ENCODE data around the gene SASH1. TPM values are rescaled to one million over a fixed set of nuclear protein-coding genes. Genes with fewer than 3 reads are reported as not detected.

SASH1 gene
- total and polyA plus RNA-seq, 9 of the 15 experiments (the other 6 are each of a cell fraction or from before 2014, with no cell fraction given), result 0.35 to 3.5 (median 1.6) TPM

DNA sequence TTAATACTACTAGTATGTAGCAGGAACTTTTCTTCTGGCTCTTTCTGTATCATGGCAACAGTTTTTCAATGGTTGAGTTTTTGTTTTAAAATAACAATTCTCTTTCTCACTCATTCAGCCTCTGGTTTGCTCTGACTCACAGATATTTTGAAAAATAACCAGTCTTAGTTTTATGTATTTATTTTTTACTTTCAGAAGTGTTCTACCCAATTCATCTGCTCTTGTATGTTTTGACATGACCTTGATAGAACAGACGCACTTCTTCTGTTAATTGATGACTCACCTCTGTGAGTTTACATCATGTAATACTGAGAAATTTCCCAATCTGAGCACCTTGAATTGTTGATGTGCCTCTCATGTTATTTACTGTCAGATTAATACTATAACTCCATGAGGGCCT is 178.9 kb downstream of the SASH1 start:
- Histone ChIP-seq H2AFZ (ENCODE audit: low read depth, low read length) (no peak overlapping the region), H3K9me1 (ENCODE audit: control insufficient read depth, insufficient read depth, low read length) (no peaks in the 10 kb centered on the region), H3K27ac (ENCODE audit: extremely low read depth, low read depth, low read length) (no peak overlapping the region), H3K36me3 (ENCODE audit: control insufficient read depth, insufficient read depth, low read length) (no peaks in the 10 kb centered on the region), H3K9ac (ENCODE audit: insufficient read depth in 1 of 2, low read depth in 2 of 2, low read length in 2 of 2) (no peak overlapping the region), H4K20me1 (replicated peaks; ENCODE audit: control insufficient read depth, insufficient read depth, low read length) (peaks cover 4% of the 10 kb centered on the region; the same call in 1 of the 2 replicates), H3K4me3 (no peak overlapping the region), H3K4me2 (ENCODE audit: insufficient read depth, low read length) (no peak overlapping the region), H3K79me2 (ENCODE audit: control insufficient read depth, insufficient read depth, low read length) (no peaks in the 10 kb centered on the region), H3K4me1 (replicated peaks in 1 of 2; ENCODE audit: control insufficient read depth in 2 of 2, insufficient read depth in 2 of 2, low read length in 2 of 2) (peaks cover 0 to 4% of the 10 kb centered on the region in 2 experiments; a peak in 2 of 5 replicates), H3K27me3 (ENCODE audit: control insufficient read depth in 2 of 2, insufficient read depth in 2 of 2, low read length in 2 of 2) (peaks cover 16 to 34% of the 10 kb centered on the region in 2 experiments; a peak in 4 of 5 replicates), H3K9me3 (replicated peaks; ENCODE audit: control insufficient read depth, insufficient read depth, low read depth, low read length) (no peaks in the 10 kb centered on the region)
- intact Hi-C loops (cut with micrococcal nuclease), result no loop called here
- in situ Hi-C loops (cut with MboI), result no loop called here
- DNase-seq (ENCODE audit: extremely low read depth in 1 of 4, low spot score in 3 of 4), result no peak
- POLR2A ChIA-PET, result interaction anchor here (0.6 to 1.0 kb wide), 2 partner anchors 10 to 241 kb away, joined by 3 read pairs; no protein-coding TSS in a partner anchor
- no peak for ATAC-seq
- no TSS peak for BruUV-seq (replicated peaks)
- WGBS (ENCODE audit: insufficient coverage, low coverage, missing lambda C conversion rate), result 4% methylated on average over 1 of the region's 1 CpG
- FAIRE-seq, result no peak
- TF ChIP-seq MCM5 (IDR thresholded peaks at IDR 0.05; ENCODE audit: low read depth), result no peak
- TF ChIP-seq ZBED1 (IDR thresholded peaks at IDR 0.05), result no peak
- no peak for TF ChIP-seq ZNF586 (CRISPR knock-in tag; conservative IDR thresholded peaks at IDR 0.05)
- TF ChIP-seq MYC (IDR thresholded peaks at IDR 0.05; ENCODE audit: low read depth, low read length), result no peak
- no peak for TF ChIP-seq MYC (CRISPR knock-in tag; IDR thresholded peaks at IDR 0.05; ENCODE audit: borderline replicate concordance, low read depth)
- TF ChIP-seq GATAD2A (IDR thresholded peaks at IDR 0.05), result no peak
- TF ChIP-seq JUND (IDR thresholded peaks at IDR 0.05; ENCODE audit: borderline replicate concordance, low read depth, low read length), result 0 out of 2 replicates have a peak, but pooled peaks have one; percentile 21
- TF ChIP-seq JUND (tag; IDR thresholded peaks at IDR 0.05; ENCODE audit: borderline replicate concordance, low read depth, low read length), result no peak; the same call in 2 of the 3 replicates
- peak; percentile 41 for TF ChIP-seq FOSL1 (tag; conservative IDR thresholded peaks at IDR 0.05)
- TF ChIP-seq, protein P1, sequence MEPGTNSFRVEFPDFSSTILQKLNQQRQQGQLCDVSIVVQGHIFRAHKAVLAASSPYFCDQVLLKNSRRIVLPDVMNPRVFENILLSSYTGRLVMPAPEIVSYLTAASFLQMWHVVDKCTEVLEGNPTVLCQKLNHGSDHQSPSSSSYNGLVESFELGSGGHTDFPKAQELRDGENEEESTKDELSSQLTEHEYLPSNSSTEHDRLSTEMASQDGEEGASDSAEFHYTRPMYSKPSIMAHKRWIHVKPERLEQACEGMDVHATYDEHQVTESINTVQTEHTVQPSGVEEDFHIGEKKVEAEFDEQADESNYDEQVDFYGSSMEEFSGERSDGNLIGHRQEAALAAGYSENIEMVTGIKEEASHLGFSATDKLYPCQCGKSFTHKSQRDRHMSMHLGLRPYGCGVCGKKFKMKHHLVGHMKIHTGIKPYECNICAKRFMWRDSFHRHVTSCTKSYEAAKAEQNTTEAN (CRISPR knock-in tag; IDR thresholded peaks at IDR 0.05), result no peak
- no peak for TF ChIP-seq ZNF699 (CRISPR knock-in tag; IDR thresholded peaks at IDR 0.05; ENCODE audit: insufficient replicate concordance)
- TF ChIP-seq, protein P2, sequence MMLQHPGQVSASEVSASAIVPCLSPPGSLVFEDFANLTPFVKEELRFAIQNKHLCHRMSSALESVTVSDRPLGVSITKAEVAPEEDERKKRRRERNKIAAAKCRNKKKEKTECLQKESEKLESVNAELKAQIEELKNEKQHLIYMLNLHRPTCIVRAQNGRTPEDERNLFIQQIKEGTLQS (IDR thresholded peaks at IDR 0.05), result peak; percentile 70
- TF ChIP-seq, protein P2 (CRISPR knock-in tag; conservative IDR thresholded peaks at IDR 0.05), result no peak
- TF ChIP-seq CHCHD3 (CRISPR knock-in tag; IDR thresholded peaks at IDR 0.05), result no peak
- no peak for TF ChIP-seq TCFL5 (CRISPR knock-in tag; conservative IDR thresholded peaks at IDR 0.05)
- CTCF ChIA-PET (ENCODE audit: low intra/inter-chr PET ratio), result no interaction called here
